K562 (cell line): ENCODE measurements around the gene CLSTN1. TPM values are rescaled to one million over a fixed set of nuclear protein-coding genes. Genes with fewer than 3 reads are reported as not detected.
A peak's percentile ranks its signal among the peaks of the same experiment; 100 is the strongest.

Experiments
- BRCA1 ChIP-seq, 2 experiments: fragments of 450-650 bp in 1 of 2; sonication (generic) in 1 of 2; formaldehyde crosslinking in 1 of 2; IDR thresholded peaks; 2 replicates each; pipeline versions ENCODE4 v1.5.0 to v1.6.1; 2017 to 2020; ENCODE audit warnings: mild to moderate bottlenecking in 1 of 2, missing genetic modification reagents in 1 of 2
- CBX3 ChIP-seq, 2 experiments: IDR thresholded peaks; 1 replicate in 1 of 2; 2 replicates in 1 of 2; pipeline ENCODE4 v1.6.1; 2012; ENCODE audit warnings: inconsistent platforms in 2 of 2, low read length in 2 of 2, borderline replicate concordance in 1 of 2, control low read depth in 1 of 2
- CC2D1A ChIP-seq: fragments of 450-650 bp; IDR thresholded peaks from 2 replicates; pipeline ENCODE4 v1.6.1; 2017; ENCODE audit warnings: mild to moderate bottlenecking
- COPS2 ChIP-seq: fragments of 450-650 bp; conservative IDR thresholded peaks from 2 replicates; pipeline ENCODE4 v1.6.1; 2016; ENCODE audit warnings: mild to moderate bottlenecking, moderate library complexity
- CTBP1 ChIP-seq: fragments of 450-650 bp; IDR thresholded peaks from 2 replicates; pipeline ENCODE4 v1.6.1; 2016; ENCODE audit warnings: borderline replicate concordance
- FOXM1 ChIP-seq, 2 experiments: fragments of 450-650 bp in 1 of 2; sonication (generic) in 1 of 2; formaldehyde crosslinking in 1 of 2; IDR thresholded peaks; 2 replicates each; pipeline versions ENCODE4 v1.6.1 to v1.9.0; 2017 to 2022; ENCODE audit warnings: low read depth in 2 of 2, mild to moderate bottlenecking in 2 of 2, missing genetic modification reagents in 1 of 2, moderate library complexity in 1 of 2
- GMEB1 ChIP-seq: fragments of 250-450 bp; sonication (Bioruptor Pico); IDR thresholded peaks from 2 replicates; pipeline ENCODE4 v1.4.0; 2020; ENCODE audit warnings: mild to moderate bottlenecking
- KDM5B ChIP-seq: fragments of 200-600 bp; sonication (generic); IDR thresholded peaks from 2 replicates; pipeline ENCODE4 v1.6.1; 2012; ENCODE audit warnings: low read depth, mild to moderate bottlenecking, moderate library complexity, low read length, control low read depth, inconsistent platforms; ENCODE audit not compliant: insufficient replicate concordance
- NCOA2 ChIP-seq, 2 experiments: fragments of 450-650 bp; IDR thresholded peaks; 2 replicates each; pipeline ENCODE4 v1.6.1; 2018; ENCODE audit warnings: mild to moderate bottlenecking in 2 of 2, moderate library complexity in 1 of 2; ENCODE audit not compliant: partially characterized antibody in 2 of 2
- SRSF1 ChIP-seq: fragments of 200-400 bp; formaldehyde crosslinking; IDR thresholded peaks from 2 replicates; pipeline ENCODE4 v1.6.1; 2017; ENCODE audit warnings: mild to moderate bottlenecking, low read depth, low read length, moderate library complexity
- ZBTB40 ChIP-seq, 2 experiments: fragments of 450-650 bp in 1 of 2; sonication (generic) in 1 of 2; formaldehyde crosslinking in 1 of 2; IDR thresholded peaks; 2 replicates each; pipeline versions ENCODE4 v1.7.1 to v1.9.0; 2016 to 2022; ENCODE audit warnings: inconsistent platforms in 1 of 2, mild to moderate bottlenecking in 1 of 2, missing genetic modification reagents in 1 of 2
- ZNF41 ChIP-seq: fragments of 250-450 bp; sonication (Bioruptor Pico); conservative IDR thresholded peaks from 2 replicates; pipeline ENCODE4 v1.4.0; 2020; ENCODE audit warnings: mild to moderate bottlenecking
- ZNF740 ChIP-seq, 3 experiments: fragments of 200-800 bp in 1 of 3; sonication (Bioruptor generic) in 1 of 3; sonication (generic) in 1 of 3; formaldehyde crosslinking in 1 of 3; IDR thresholded peaks; 2 replicates each; pipeline versions ENCODE4 v1.6.1 to v1.8.0; 2016 to 2022; ENCODE audit warnings: mild to moderate bottlenecking in 2 of 3, missing compliant biosample characterization in 2 of 3, missing genetic modification characterization in 2 of 3, missing genetic modification reagents in 1 of 3
- polyA plus RNA-seq, 8 experiments: library from polyadenylated mRNA; depleted of rRNA in 4 of 8; stranded (reverse) in 5 of 8; unstranded in 3 of 8; fragments of >200 nt; fragmentation: Nextera tagmentation in 2 of 8; fragmentation: Illumina TruSeq in 1 of 8; extraction: Ambion mirVana in 2 of 8; extraction: Trizol in 1 of 8; gene quantifications; 2 replicates each; pipeline versions ENCODE4 v1.2.1 to v1.2.3, GENCODE V29; 2011 to 2014; ENCODE audit warnings: inconsistent platforms in 1 of 8, missing spikeins in 1 of 8
- total RNA-seq, 7 experiments: library from RNA; depleted of rRNA in 6 of 7; stranded (reverse); fragments of >200 nt in 6 of 7; fragmentation: Illumina TruSeq in 2 of 7; extraction: Trizol in 2 of 7; gene quantifications; 2 replicates each; pipeline versions ENCODE4 v1.2.1 to v1.2.3, GENCODE V29; 2011 to 2021; ENCODE audit warnings: low replicate concordance in 1 of 7

Gene CLSTN1
- total and polyA plus RNA-seq, 9 of the 15 experiments (the other 6 are each of a cell fraction or from before 2014, with no cell fraction given): 1.1 to 32.5 (median 13.3) TPM

- no peak for TF ChIP-seq BRCA1 (IDR thresholded peaks at IDR 0.05)
- TF ChIP-seq BRCA1 (CRISPR knock-in tag; IDR thresholded peaks at IDR 0.05): peak; percentile 69; the same call in 1 of the 2 replicates
- TF ChIP-seq ZBTB40 (IDR thresholded peaks at IDR 0.05): peak; percentile 47; the same call in 1 of the 2 replicates
- TF ChIP-seq ZBTB40 (CRISPR knock-in tag; IDR thresholded peaks at IDR 0.05): no peak
- peak; percentile 58 for TF ChIP-seq CTBP1
- TF ChIP-seq ZNF740 (CRISPR knock-in tag; IDR thresholded peaks at IDR 0.05): 0 out of 2 replicates have a peak, but pooled peaks have one; percentile 56
- no peak for TF ChIP-seq ZNF740 (tag; IDR thresholded peaks at IDR 0.05)
- no peak for TF ChIP-seq GMEB1 (CRISPR knock-in tag)
- TF ChIP-seq CC2D1A: no peak
- no peak for TF ChIP-seq ZNF41
- TF ChIP-seq SRSF1: no peak
- TF ChIP-seq KDM5B: peak; percentile 52
- no peak for TF ChIP-seq FOXM1 (IDR thresholded peaks at IDR 0.05; ENCODE audit: low read depth)
- no peak for TF ChIP-seq FOXM1 (CRISPR knock-in tag; IDR thresholded peaks at IDR 0.05; ENCODE audit: low read depth)
- TF ChIP-seq NCOA2 (IDR thresholded peaks at IDR 0.05; ENCODE audit: partially characterized antibody in 2 of 2): no peak
- TF ChIP-seq CBX3 (IDR thresholded peaks at IDR 0.05; ENCODE audit: borderline replicate concordance in 1 of 2, low read length in 2 of 2): no peak
- TF ChIP-seq COPS2: no peak
These were observed 670 bp downstream of the CLSTN1 start (continued) for GRCh38 chr1:9822897-9823692.
